Measurements from ENCODE around the gene STK40.

Gene STK40

GRCh38 chr1:36342426-36343185 lies 43.1 kb downstream of the STK40 start:
- DNase-seq, result peak; percentile 49

GRCh38 chr1:36341626-36342320 lies 44.0 kb downstream of the STK40 start:
- no peak for DNase-seq

GRCh38 chr1:36339615-36340014 lies 46.1 kb downstream of the STK40 start:
- no peak for DNase-seq

GRCh38 chr1:36339215-36339614 lies 46.5 kb downstream of the STK40 start:
- no peak for DNase-seq

- DNase-seq, result no peak
These were observed 47.9 kb downstream of the STK40 start for GRCh38 chr1:36337830-36338229.

- no peak for DNase-seq
These were observed 54.8 kb downstream of the STK40 start for GRCh38 chr1:36330940-36331339.

GRCh38 chr1:36329817-36330216 lies 55.9 kb downstream of the STK40 start:
- no peak for DNase-seq

GRCh38 chr1:36328713-36329112 lies 57.0 kb downstream of the STK40 start:
- no peak for DNase-seq

- no peak for DNase-seq
These were observed 57.6 kb downstream of the STK40 start for GRCh38 chr1:36328088-36328480.

GRCh38 chr1:36327421-36328087 lies 58.2 kb downstream of the STK40 start:
- no peak for DNase-seq

- DNase-seq, result no peak
These were observed 59.2 kb downstream of the STK40 start for GRCh38 chr1:36326499-36326898.

- DNase-seq, result no peak
These were observed 61.4 kb downstream of the STK40 start for GRCh38 chr1:36324353-36324703.

GRCh38 chr1:36323636-36324352 lies 61.9 kb downstream of the STK40 start, which contains the start of gene EVA1B:
Gene EVA1B (minus strand): TSS chr1:36323645. CDS start chr1:36323037, 608 bp downstream.
- DNase-seq, result no peak

GRCh38 chr1:36322786-36323635 lies 62.7 kb downstream of the STK40 start:
- peak; percentile 29 for DNase-seq

GRCh38 chr1:36322041-36322785 lies 63.5 kb downstream of the STK40 start:
- DNase-seq, result no peak

- DNase-seq, result no peak
These were observed 64.4 kb downstream of the STK40 start for GRCh38 chr1:36321119-36321951.

GRCh38 chr1:36320767-36321118 lies 65.0 kb downstream of the STK40 start:
- no peak for DNase-seq

GRCh38 chr1:36320291-36320761 lies 65.4 kb downstream of the STK40 start:
- DNase-seq, result no peak

- no peak for DNase-seq
These were observed 76.3 kb downstream of the STK40 start for GRCh38 chr1:36309397-36309796.

GRCh38 chr1:36307601-36308330 lies 78.0 kb downstream of the STK40 start:
- no peak for DNase-seq
